GM18508 (cell line): ENCODE results near the gene METRNL.
"Not testable (repeated sequence)": the region's sequence is repeated elsewhere in the genome, so short reads cannot be mapped to it uniquely, and the experiment has no call there.

Experiments used
- ATAC-seq: cut with Tn5 transposase; IDR thresholded peaks from one replicate; pipeline ENCODE4 v1.9.1; 2021; ENCODE audit warnings: moderate number of reproducible peaks; ENCODE audit not compliant: insufficient read depth, unreplicated experiment

METRNL gene

GRCh38 chr17:83132251-83133081 lies 53.1 kb downstream of the METRNL start:
- ATAC-seq, result no peak

GRCh38 chr17:83133302-83134121 lies 54.1 kb downstream of the METRNL start:
- no peak for ATAC-seq

GRCh38 chr17:83134456-83134855 lies 55.0 kb downstream of the METRNL start:
- ATAC-seq, result not testable (repeated sequence)

DNA sequence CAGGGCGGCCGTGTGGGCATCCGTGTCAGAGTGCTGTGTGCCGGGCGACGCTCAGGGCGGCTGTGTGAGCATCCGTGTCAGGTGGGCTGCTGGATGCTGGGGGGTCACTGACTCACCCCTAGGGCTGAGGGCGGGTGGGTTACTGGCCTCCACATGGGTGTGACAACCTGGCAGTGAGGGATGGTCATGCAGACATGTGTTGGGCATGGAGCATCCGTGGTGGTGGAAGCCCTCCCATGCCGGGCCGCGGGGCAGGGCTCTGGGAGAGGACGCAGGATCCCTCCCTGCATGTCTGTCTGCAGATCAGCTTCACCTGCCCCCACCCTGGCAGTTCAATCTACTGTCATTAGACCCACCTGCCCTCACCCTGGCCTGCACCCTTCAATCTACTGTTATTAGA lies 56.3 kb downstream of the METRNL start:
- no peak for ATAC-seq

DNA sequence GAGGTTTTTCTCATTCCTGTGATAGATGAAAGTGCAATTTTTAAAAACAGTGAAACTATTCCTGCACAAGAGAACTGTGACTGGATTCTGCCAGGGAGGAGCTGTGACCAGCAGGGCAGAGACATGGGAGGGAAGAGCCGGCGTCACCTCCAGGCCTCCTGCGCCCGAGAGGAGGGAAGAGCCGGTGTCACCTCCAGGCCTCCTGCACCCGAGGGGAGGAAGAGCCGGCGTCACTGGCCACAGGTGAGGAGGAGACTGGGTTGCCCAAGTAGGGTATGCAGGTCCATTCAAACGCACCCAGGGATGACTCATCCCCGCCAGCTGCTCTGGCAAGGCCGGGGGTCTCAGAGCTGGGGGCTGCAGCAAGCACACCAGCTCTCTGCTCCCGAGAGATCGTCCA lies 56.7 kb downstream of the METRNL start:
- ATAC-seq, result no peak

DNA sequence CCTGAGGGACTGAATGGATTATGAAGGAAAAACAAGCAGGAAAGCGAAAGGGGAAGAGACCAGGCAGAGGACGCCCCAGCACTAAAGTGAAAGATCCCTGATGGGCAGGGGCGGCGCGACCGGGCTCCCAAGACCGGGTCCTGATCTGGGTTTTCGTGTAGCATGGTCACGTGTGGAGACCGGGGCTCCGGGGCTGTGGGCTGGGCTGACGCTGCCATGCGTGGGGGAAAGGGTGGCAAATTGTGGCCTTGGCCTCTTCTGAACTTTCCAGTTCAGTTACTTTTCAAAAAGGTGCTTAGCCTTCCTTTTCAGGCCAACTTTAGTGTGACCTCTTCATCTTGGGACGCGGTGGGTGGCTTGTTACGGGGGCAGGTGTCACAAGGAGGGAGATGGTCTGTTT lies 57.5 kb downstream of the METRNL start:
- ATAC-seq, result no peak

DNA sequence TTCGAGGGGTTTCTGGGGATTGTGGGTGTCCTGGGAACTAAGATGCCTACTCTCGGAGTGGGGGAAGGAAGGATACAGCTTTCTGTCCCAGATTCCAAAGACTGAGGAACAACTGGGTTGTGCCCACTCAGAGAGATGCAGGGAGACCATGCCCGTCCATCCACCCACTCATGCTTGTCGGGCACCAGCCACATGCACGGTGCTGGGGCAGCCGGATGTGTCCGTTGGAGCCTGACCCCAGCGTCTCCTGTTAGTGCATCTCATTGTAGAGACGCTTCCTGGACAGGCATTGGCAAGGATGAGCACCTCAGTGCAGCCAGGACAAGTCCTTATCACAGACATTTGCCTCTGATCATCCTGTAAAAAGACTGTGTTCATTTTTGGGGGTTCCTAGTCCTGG lies 58.1 kb downstream of the METRNL start:
- ATAC-seq, result no peak

GRCh38 chr17:83138820-83139219 lies 59.4 kb downstream of the METRNL start:
- ATAC-seq, result no peak

GRCh38 chr17:83139541-83140248 lies 60.3 kb downstream of the METRNL start:
- ATAC-seq, result not testable (repeated sequence)

DNA sequence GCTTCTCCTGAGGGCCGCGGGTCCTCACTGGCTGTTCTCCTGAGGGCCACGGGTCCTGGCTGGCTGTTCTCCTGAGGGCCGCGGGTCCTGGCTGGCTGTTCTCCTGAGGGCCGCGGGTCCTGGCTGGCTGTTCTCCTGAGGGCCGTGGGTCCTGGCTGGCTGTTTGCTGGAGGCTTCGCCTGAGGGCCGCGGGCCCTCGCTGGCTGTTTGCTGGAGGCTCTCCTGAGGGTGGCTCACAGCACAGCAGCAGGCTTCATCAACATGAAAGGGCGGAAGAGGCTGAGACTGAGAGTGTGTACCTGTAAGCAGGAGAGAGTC lies 60.8 kb downstream of the METRNL start:
- not testable (repeated sequence) for ATAC-seq

GRCh38 chr17:83142619-83143018 lies 63.2 kb downstream of the METRNL start:
- no peak for ATAC-seq

DNA sequence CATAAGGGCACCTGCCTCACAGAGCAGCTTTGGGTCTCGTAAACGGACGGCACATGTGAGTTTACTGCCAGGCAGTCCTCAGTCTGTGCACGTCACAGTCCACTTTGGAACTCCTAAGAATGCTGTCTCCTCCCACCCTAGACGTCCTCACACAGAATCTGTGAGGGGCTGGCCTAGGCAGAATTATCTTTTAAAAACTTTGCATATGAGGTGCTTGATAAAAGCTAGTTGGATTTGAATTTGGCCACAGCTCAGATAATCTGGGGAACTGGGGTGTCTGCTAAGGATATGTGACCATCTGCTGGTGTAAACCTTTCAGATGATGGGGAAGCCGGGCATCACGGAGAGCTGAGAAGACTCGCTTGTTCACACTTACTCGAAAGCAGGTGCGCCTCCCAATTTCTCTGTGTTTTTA lies 64.4 kb downstream of the METRNL start:
- ATAC-seq, result no peak
